PC-9 (cell line): ENCODE measurements around the gene VAPA. TPM values are rescaled to one million over a fixed set of nuclear protein-coding genes. Genes with fewer than 3 reads are reported as not detected.

Experiments used
- BruUV-seq: library from RNA; stranded (reverse); fragments of 400-500 nt; replicated peaks from 2 replicates; lab custom pipeline; 2021; lab: Mats Ljungman, UMichigan
- CTCF ChIA-PET: fragments of 300-600 bp; sonication (Branson Sonifier 250); formaldehyde crosslinking; loops from one replicate; lab custom pipeline; 2022; ENCODE audit warnings: antibody characterized with exemption; lab: Charles Lee
- POLR2A ChIA-PET: fragments of 300-600 bp; sonication (Branson Sonifier 250); formaldehyde crosslinking; loops from one replicate; lab custom pipeline; 2022; ENCODE audit warnings: antibody characterized with exemption; ENCODE audit not compliant: unreplicated experiment; lab: Charles Lee
- DNase-seq, 2 experiments: peaks; one replicate each; pipeline versions ENCODE4 v3.0.0 to v3.0.0-alpha.2; 2015 to 2022; ENCODE audit warnings: mixed read lengths in 1 of 2
- H2AFZ ChIP-seq: fragments of 200-600 bp; sonication (generic); 2 replicates; pipeline ENCODE4 v1.8.1; 2017; ENCODE audit warnings: antibody characterized with exemption
- H3F3A ChIP-seq: fragments of 200-600 bp; sonication (generic); 2 replicates; pipeline ENCODE4 v1.8.1; 2017; ENCODE audit warnings: antibody characterized with exemption, mild to moderate bottlenecking, low read depth; ENCODE audit not compliant: insufficient read depth
- H3K27ac ChIP-seq: fragments of 200-600 bp; sonication (generic); 2 replicates; pipeline ENCODE4 v1.6.1; 2016; ENCODE audit warnings: mixed run types
- H3K27me3 ChIP-seq: fragments of 200-600 bp; sonication (generic); 2 replicates; pipeline ENCODE4 v1.6.1; 2016; ENCODE audit warnings: low read depth, mixed run types; ENCODE audit not compliant: insufficient read depth
- H3K36me3 ChIP-seq: fragments of 200-600 bp; sonication (generic); 2 replicates; pipeline ENCODE4 v1.6.1; 2016; ENCODE audit warnings: low read depth, mixed run types
- H3K4me1 ChIP-seq: fragments of 200-600 bp; sonication (generic); replicated peaks from 2 replicates; pipeline ENCODE4 v1.6.1; 2016; ENCODE audit warnings: mixed run types; ENCODE audit not compliant: insufficient read depth
- H3K4me2 ChIP-seq: fragments of 200-600 bp; sonication (generic); 2 replicates; pipeline ENCODE4 v1.6.1; 2017; ENCODE audit warnings: mixed run types
- H3K4me3 ChIP-seq: fragments of 200-600 bp; sonication (generic); 2 replicates; pipeline ENCODE4 v1.6.1; 2016; ENCODE audit warnings: mixed run types
- H3K79me2 ChIP-seq: fragments of 200-600 bp; sonication (generic); 2 replicates; pipeline ENCODE4 v1.6.1; 2017; ENCODE audit warnings: low read depth, mixed run types
- H3K9me2 ChIP-seq: fragments of 200-600 bp; sonication (generic); 2 replicates; pipeline ENCODE4 v1.8.1; 2017; ENCODE audit warnings: mild to moderate bottlenecking; ENCODE audit not compliant: insufficient read depth
- H3K9me3 ChIP-seq: fragments of 200-600 bp; sonication (generic); 2 replicates; pipeline ENCODE4 v1.8.1; 2016; ENCODE audit warnings: low read depth; ENCODE audit not compliant: insufficient read depth
- H4K20me1 ChIP-seq: fragments of 200-600 bp; sonication (generic); 2 replicates; pipeline ENCODE4 v1.8.1; 2017; ENCODE audit not compliant: insufficient read depth
- EZH2 ChIP-seq: fragments of 200-600 bp; sonication (generic); IDR thresholded peaks from 2 replicates; pipeline ENCODE4 v1.8.0; 2017; ENCODE audit warnings: antibody characterized with exemption, low read depth
- intact Hi-C: fragments of 100-400 bp; cut with micrococcal nuclease; formaldehyde crosslinking; loops from one replicate; pipeline ENCODE4 v1.10.0; 2022; ENCODE audit not compliant: unreplicated experiment
- total RNA-seq: library from RNA; stranded (reverse); gene quantifications from 2 replicates; pipeline ENCODE4 v1.2.3, GENCODE V29; 2021
- TF ChIP-seq, protein P1 (sequence below): fragments of 200-600 bp; sonication (generic); conservative IDR thresholded peaks from 2 replicates; pipeline ENCODE4 v1.6.1; 2017; ENCODE audit warnings: mixed run types, antibody characterized with exemption, mild to moderate bottlenecking, moderate library complexity

The VAPA gene
- total RNA-seq, 1 experiment from 2014 or later: 340 TPM

DNA sequence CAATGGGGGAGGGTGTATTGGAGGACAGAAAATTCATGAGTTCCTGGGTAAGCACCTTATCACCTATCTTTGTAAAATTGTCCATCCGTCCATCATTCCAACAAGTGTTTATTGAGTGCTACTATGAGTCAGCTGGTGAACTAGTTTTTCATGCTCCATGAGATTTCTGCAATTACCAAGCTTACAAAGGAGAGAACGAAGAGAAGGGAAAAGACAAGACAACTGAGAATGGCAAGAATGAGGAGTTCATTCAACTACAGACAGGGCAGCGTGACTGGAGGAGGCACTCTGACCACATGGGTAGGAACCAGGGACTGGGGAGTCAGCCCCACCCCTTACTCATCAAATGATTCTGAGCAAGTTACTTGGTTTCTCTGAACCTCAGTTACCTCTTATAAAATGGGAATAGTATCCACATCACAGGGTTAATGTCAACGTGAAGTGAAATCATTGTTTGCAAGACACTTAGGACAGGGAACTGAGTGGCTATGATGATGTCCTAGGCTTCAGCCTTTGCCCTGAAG is 46.7 kb upstream of the VAPA start:
- DNase-seq: peak; percentile 20 to 78
- BruUV-seq: no TSS peak
- Histone ChIP-seq H3F3A (peaks cover 51% of the 10 kb centered on the region), H4K20me1 (no peaks in the 10 kb centered on the region), H3K36me3 (no peaks in the 10 kb centered on the region), H3K4me1 (peaks cover 50% of the 10 kb centered on the region), H3K27me3 (no peaks in the 10 kb centered on the region), H3K4me3 (no peak overlapping the region), H3K9me3 (peaks cover 16% of the 10 kb centered on the region), H2AFZ (no peak overlapping the region), H3K4me2 (peak overlapping the region; percentile 39), H3K27ac (peak overlapping the region; percentile 93), H3K79me2 (no peaks in the 10 kb centered on the region), H3K9me2 (no peaks in the 10 kb centered on the region)
- POLR2A ChIA-PET: no interaction called here
- intact Hi-C loops: no loop called here
- no peak for TF ChIP-seq EZH2
- TF ChIP-seq, protein P1, sequence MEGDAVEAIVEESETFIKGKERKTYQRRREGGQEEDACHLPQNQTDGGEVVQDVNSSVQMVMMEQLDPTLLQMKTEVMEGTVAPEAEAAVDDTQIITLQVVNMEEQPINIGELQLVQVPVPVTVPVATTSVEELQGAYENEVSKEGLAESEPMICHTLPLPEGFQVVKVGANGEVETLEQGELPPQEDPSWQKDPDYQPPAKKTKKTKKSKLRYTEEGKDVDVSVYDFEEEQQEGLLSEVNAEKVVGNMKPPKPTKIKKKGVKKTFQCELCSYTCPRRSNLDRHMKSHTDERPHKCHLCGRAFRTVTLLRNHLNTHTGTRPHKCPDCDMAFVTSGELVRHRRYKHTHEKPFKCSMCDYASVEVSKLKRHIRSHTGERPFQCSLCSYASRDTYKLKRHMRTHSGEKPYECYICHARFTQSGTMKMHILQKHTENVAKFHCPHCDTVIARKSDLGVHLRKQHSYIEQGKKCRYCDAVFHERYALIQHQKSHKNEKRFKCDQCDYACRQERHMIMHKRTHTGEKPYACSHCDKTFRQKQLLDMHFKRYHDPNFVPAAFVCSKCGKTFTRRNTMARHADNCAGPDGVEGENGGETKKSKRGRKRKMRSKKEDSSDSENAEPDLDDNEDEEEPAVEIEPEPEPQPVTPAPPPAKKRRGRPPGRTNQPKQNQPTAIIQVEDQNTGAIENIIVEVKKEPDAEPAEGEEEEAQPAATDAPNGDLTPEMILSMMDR: no peak
- CTCF ChIA-PET: interaction anchor here (0.7 kb wide), 1 partner anchor 67 kb away, joined by 7 read pairs; no protein-coding TSS in a partner anchor

DNA sequence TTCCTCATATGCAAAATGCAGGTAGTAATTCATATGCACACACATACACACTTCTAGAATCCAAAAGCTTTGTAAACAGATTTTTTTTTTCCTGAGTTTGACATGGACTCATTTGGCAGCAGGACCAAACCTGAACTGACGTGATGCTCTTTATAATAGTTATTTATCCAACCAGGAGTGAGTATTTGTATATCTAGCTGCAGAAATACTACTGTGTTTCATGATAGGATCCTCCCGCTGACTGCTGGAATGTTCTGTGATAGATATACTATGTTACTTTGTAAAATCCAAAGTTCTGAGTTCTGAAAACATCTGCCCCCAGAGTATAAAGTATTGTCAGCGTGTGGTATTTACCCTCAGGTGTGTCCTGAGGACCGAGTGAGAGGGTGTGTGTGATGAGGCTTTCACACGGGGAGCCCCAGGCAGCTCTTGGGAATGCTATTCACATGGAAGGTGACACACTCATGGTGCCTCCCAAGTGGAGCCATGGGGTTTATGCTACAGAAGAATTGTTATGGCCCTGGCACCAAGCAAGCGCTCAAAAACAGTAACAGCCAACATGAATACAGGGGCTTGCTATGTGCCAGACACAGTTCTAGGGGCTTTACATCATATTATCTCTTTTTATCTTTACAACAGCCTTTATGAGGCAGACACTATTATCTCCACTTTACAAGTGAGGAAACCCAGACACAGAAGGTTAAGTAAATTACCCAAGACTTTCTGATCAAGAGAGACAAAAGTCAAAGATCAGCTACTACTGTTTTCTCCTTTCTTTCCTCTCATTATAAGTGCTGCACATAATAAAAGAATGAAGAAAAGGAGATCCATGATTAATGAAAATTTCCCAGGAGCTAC is 44.7 kb upstream of the VAPA start:
- H3K4me2 ChIP-seq: peak overlapping the region; percentile 56
- H3K9me3 ChIP-seq: peaks cover 16% of the 10 kb centered on the region
- TF ChIP-seq, protein P1: no peak
- TF ChIP-seq EZH2: no peak
- no peaks in the 10 kb centered on the region for H3K79me2 ChIP-seq
- peaks cover 50% of the 10 kb centered on the region for H3K4me1 ChIP-seq
- peaks cover 51% of the 10 kb centered on the region for H3F3A ChIP-seq
- no peaks in the 10 kb centered on the region for H3K9me2 ChIP-seq
- no peak overlapping the region for H3K4me3 ChIP-seq
- H3K27me3 ChIP-seq: no peaks in the 10 kb centered on the region
- no peak for DNase-seq
- peak overlapping the region; percentile 93 for H3K27ac ChIP-seq
- BruUV-seq: TSS peak; percentile 40
- H4K20me1 ChIP-seq: no peaks in the 10 kb centered on the region
- intact Hi-C loops: loop anchor here (1.0 to 2.0 kb wide), 4 partner anchors 8 to 46 kb away; partner anchors contain the start of gene VAPA
- H2AFZ ChIP-seq: no peak overlapping the region
- ChIA-PET POLR2A (interaction anchor here (0.6 to 1.0 kb wide), 7 partner anchors 20 to 1141 kb away, joined by 3 to 14 read pairs (median 6); partner anchors contain the start of gene VAPA), CTCF (no interaction called here)
- no peaks in the 10 kb centered on the region for H3K36me3 ChIP-seq

DNA sequence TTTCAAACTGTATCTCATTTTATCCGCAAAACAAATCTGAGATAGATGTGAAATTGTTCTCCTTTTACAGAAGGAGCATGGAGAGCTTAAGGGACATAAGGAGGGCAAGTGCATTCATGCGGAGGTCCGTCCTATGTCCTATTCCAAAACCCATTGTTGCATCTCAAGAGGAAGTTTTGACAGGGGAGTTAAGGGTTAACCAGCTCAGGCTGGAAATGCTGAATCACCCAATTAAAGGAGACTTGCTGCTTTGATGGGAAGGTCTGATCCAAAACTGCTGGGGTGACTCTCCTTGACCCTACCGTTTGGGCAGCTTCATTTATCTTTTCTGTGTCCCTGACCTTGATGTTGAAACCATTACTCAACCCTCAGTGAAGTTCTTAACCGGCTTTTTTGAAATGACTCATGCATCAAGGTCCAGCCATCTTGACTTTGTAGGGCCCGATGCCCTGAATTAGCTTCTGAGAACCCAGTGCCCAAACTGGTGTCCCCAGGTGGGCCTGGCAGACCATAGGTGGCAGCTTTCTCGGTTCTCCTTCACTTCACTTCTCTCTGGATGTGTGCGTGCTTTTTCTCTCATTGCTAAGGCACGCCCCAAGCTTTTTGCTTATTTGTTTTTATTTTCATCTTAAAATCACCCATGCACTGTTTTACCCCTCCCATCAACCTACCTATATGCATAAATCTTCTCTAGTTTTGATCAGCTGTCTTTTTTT is 43.9 kb upstream of the VAPA start:
- ChIA-PET CTCF (interaction anchor here (1.1 kb wide), 1 partner anchor 96 kb away, joined by 4 read pairs; no protein-coding TSS in a partner anchor), POLR2A (interaction anchor here (0.6 to 0.7 kb wide), 3 partner anchors 21 to 341 kb away, joined by 3 to 14 read pairs (median 13); no protein-coding TSS in a partner anchor)
- intact Hi-C loops: loop anchor here (2.0 kb wide), 1 partner anchor 45 kb away; the partner anchor contains the start of gene VAPA
- Histone ChIP-seq H3K9me2 (no peaks in the 10 kb centered on the region), H4K20me1 (no peaks in the 10 kb centered on the region), H3K9me3 (peaks cover 14% of the 10 kb centered on the region), H3K27ac (peak overlapping the region; percentile 93), H3F3A (peaks cover 51% of the 10 kb centered on the region), H3K4me1 (peaks cover 50% of the 10 kb centered on the region), H3K27me3 (no peaks in the 10 kb centered on the region), H3K79me2 (no peaks in the 10 kb centered on the region), H3K4me2 (peak overlapping the region; percentile 56), H3K4me3 (no peak overlapping the region; the same call in 1 of the 2 replicates), H3K36me3 (no peaks in the 10 kb centered on the region), H2AFZ (peak overlapping the region; percentile 61; the same call in 1 of the 2 replicates)
- TF ChIP-seq, protein P1: no peak
- TSS peak; percentile 19 for BruUV-seq
- DNase-seq: peak; percentile 40 to 84
